HL-60/S4 treated with phorbol 12-myristate 13-acetate at 8.2 ng/mL for 4 days and 3 days (cell line): ENCODE measurements around the gene HOXC5.

Experiments used
- in situ Hi-C: fragments of 300-500 bp; cut with MboI; formaldehyde crosslinking; loops from 2 replicates; pipeline ENCODE4 v1.15.0; 2022; ENCODE audit warnings: low sequenced_read_pairs

HOXC5 gene

DNA sequence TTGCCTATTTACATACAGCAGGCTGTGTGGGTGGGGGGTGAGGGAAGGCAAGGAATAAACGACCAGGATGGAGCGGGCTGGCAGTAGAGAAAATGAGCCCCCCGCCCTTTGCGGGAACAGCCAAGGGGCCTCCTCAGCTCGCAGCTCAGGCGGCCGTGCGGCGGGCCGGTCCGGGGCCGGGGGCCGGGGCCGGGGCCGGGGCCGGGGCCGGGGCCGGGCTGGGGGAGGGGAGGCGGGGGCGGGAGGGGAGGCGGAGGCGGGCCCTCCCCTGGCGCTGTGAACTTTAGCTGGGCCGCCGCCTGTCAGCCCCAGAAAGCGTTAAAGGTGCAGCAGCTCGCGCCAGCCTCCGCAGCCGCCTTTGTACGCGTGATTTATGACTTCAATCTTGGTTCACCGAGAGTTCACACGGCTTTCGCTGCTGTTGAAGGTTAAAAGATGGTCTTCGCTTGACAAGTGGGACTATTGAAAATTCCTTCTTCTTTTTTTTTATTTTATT, 49.6 kb downstream of the HOXC5 start:
- in situ Hi-C loops: no loop called here
